HG02981 (cell line): Measurements from ENCODE around the gene RNASE13.
"Not testable (repeated sequence)": the region's sequence is repeated elsewhere in the genome, so short reads cannot be mapped to it uniquely, and the experiment has no call there.

Experiments
- ATAC-seq: cut with Tn5 transposase; IDR thresholded peaks from one replicate; pipeline ENCODE4 v1.9.1; 2021; ENCODE audit warnings: mild to moderate bottlenecking, moderate library complexity; ENCODE audit not compliant: unreplicated experiment

The RNASE13 gene

DNA sequence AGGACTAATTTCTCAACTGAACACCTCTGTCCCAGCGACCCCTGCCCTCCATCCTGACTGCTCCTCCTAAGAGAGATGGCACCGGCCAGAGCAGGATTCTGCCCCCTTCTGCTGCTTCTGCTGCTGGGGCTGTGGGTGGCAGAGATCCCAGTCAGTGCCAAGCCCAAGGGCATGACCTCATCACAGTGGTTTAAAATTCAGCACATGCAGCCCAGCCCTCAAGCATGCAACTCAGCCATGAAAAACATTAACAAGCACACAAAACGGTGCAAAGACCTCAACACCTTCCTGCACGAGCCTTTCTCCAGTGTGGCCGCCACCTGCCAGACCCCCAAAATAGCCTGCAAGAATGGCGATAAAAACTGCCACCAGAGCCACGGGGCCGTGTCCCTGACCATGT lies 8.3 kb upstream of the RNASE13 start:
- no peak for ATAC-seq

DNA sequence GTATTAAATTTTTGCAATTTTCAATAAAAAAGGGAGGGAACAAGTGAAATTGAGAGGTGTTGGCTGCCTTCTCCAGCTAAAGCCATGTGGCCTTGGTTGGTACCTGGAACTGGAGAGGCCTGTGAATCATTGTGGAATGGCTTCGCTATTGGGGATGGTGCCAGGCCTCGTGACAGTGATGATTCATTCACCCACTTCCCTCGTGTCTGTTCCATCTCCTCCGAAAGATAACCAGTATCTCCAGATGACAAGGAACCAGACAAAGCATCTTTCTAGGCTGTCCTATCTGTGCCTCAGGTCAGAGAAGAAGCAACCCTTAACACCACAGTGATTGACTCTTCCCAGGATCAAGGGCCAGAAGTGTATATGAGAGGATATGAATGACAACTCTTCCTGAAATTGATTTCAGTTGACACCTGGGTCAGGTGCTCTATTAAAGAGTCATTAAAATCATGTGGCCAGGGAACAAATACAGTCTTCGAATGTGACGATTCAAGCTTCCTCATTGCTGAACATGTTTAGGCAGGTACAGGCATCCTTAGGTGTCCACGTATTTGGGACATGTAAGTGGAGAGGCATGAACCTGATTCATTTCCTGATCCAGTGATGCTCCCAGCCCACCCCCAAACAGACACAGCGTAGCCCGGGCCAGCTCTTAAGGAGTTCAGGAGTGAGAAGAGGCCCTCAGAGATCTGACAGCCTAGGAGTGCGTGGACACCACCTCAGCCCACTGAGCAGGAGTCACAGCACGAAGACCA lies 7.2 kb upstream of the RNASE13 start, which contains the start of gene RNASE7:
Gene RNASE7 (plus strand): TSS at position 687 of the 758 bp plus-strand sequence. CDS start 631 bp downstream, outside the sequence.
- no peak for ATAC-seq

DNA sequence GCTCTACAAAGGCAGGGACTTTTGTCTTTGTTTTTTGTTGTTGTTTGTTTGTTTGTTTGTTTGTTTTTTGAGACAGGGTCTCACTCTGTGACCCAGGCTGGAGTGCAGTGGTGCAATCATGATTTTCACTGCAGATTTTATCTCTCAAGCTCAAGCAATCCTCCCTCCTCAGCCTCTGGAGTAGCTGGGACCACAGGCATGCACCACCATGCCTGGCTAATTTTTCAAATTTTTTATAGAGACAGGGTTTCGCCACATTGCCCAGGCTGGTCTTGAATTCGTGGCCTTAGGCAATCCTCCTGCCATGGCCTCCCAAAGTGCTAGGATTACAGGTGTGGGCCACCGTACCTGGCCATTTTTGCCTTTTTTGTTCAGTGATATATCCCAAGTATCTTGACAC lies 6.3 kb upstream of the RNASE13 start:
- ATAC-seq = not testable (repeated sequence)

GRCh38 chr14:21040370-21040925 lies 5.8 kb upstream of the RNASE13 start:
- no peak for ATAC-seq

DNA sequence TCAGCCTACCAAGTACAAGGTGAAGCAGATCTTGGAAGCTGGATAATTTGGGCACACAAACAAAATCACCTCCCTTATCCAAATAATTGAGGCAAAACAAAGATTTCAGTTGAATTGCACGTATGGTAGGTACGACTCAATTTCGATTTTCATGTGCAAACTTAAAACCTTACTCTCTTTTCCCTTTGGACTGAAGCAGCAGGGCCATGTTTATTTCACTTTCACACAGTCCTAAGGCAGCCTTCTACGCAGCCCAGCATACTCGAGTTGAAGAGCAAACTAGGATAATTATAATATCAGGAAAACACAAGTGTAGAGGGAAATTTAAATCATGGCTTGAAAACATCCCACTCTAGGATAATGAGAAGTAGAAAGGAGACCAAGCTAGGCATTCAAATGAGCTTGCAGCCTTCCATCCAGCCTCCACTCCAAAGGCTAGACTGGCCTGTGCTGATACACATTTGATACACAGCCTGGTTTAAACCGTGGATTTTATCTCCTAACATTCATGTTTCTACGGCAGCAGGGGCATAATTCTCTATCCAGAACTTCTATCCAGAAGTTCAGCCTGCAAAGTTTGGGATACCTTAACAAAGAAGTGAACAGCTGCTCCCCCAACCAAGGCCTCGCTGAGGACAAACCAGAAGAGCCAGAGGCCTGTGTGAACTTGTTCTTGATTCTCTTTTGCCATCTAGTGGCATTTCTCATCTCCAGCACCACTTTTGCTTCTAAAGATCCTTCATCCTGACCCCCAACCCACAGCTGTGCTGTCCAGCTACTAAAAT lies 5.2 kb upstream of the RNASE13 start:
- ATAC-seq = no peak

DNA sequence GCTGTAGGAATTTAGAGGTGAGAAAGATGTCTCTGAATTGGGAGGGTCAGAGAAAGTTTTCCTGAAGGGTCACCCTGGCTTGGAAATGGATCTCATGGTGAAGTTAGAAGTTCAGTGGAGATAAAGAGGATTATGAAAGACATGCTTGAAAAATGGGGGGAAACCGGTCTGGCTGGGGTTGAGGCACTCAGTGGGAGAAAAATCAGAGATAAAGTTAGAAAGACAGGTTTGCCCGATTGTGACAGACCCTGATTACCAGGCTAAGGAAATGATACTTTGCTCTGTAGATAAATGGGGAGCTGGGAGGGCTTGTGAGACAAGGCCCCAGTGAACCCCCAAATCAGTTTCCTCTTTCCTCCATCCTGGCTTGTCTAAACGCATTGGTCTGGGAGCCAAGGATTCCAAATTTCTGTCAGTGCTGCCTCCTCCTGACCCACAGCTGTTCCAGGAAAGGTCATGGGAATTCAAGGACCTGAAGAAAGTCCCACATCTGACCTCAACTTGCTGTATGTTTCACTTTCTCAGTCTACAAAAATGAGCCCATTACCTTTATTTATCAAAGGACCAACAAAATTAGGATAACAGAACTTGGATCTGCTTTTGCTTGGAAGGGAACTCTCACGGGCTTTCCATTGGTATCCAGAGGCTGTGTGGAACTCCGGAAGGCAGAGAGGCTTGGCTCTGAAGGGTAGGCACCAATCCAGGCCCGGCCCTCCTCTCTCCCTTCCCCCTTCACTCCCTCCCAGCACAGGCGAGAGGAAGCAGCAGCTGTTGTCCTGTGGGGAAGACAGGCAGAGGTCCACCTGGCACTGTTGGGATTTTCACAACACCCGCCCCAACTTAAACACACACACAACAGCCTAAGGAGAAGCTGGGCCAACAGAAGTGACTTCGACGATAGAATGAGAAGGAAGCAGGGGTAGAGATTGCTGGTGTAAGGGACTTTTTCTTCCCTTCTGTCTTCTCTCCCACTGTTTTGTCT lies 4.1 kb upstream of the RNASE13 start:
- ATAC-seq = no peak

DNA sequence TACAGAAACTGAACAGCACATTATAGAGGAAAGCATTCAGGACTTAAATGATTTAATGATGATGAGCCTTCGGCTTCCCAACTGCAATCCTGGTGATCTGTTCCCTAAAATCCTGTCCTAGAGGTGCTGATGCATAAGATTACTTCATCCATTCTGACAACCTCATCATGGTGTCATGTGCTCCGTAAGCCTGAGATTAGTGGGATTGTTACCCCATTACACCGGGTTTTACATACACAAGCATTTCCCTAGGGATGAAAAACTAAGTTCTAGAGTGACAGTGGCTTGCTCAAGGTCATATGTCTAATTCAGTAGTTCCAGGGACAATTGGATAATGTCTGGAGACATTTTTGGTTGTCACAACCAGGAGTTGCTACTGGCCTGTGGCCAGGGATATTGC lies 2.5 kb upstream of the RNASE13 start:
- no peak for ATAC-seq

DNA sequence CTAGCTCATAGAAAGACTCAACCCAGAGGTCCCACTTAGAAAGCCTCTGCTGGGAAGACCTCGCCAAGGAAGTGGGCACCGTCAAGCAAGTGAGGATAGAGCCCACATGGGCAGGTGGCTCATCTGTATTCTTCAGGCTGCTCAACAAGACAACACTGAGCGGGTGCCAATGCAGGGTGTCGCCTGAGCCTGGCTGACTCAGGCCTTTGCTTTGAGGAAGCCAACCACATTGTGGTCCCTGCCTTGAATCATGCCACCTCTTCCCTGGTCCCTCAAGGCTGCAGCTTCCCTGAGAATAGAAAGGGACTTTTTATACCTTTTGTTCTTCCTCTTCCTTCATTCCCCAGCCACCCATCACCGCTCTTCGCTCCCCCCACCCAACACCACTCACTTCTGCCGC lies 2.1 kb upstream of the RNASE13 start:
- no peak for ATAC-seq

DNA sequence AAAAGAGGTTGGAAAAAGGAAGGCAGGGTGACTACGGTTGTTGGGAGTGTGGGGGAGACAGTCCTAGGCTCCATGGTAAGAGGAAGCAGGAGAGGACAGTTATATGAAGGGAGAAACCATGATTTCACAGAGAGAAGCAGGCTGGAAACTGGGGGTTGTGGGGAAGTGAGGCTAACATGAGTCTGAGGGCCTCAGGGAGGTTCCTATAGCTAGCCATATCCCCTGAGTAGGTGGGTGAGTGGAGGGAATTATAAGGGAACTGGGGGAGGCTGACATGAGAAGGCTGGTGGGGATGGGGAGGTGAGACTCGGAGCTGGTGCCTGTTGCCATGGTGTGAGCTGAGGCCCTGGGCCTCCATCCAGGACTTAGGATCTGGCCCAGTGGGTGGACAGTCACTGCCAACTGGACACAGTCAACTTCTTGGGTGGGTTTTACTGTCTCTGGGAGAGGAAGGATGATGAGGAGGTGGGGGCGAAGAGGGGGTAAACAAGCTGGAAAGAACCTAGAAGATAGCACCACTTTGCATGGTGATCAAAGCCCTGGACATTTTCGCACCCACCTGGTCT lies 1.4 kb downstream of the RNASE13 start:
- ATAC-seq = no peak

GRCh38 chr14:21032326-21033132 lies 2.1 kb downstream of the RNASE13 start:
- ATAC-seq = no peak

DNA sequence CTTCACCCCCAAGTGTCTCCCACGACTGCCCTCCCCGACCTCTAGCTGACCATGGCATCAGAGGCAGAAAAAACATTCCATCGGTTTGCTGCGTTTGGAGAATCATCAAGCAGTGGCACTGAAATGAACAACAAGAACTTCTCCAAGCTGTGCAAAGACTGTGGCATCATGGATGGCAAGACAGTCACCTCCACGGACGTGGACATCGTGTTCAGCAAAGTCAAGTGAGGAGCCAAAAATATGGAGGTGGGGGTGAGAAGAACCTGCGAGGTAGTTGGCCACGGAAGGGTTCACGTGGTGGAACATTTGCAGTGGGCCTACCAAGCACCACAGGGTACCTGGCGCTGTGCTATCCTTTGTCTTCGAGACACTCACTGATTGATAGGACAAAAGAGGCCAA lies 4.1 kb downstream of the RNASE13 start:
- no peak for ATAC-seq

- ATAC-seq = no peak
Measured at GRCh38 chr14:21029917-21030316, 4.7 kb downstream of the RNASE13 start, which contains the start of gene TPPP2. Gene TPPP2, plus strand, starts transcription at chr14:21030217. Its CDS starts 365 bp downstream, at chr14:21030582.

GRCh38 chr14:21026988-21027315 lies 7.7 kb downstream of the RNASE13 start:
- ATAC-seq = no peak

DNA sequence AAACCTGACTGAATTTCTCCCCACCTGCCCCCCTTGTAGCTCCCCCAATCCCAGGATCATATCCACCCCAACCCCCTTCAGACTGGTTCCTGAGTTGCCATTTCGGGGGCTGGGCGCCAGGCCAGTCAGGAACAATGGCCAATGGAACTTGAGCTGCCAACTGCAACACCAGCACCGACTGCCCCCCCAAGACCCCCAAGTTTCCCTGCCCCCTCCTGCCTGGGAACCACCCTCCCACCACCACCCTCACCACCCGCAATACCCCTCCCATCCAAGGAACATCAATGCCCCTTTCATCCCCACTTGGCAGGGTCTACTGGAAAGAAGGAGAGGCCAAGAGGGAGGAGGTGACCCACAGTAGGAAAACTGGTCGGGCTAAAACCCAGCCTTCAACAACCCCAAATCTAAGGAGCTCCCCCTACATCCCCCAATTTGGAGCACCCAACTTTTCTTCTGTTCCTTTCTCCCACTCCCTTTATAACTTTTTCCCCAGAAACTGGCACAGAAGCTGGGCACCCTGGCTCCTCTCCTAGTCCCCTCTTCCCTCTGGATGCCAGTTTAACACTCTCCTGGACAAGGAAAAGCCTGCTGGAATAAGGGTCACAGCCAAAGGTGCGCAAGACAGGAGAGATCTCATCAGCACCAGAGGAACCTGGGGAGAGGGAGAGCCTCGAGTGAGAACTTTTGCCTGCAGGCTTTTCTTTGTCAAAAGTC lies 8.2 kb downstream of the RNASE13 start:
- no peak for ATAC-seq

DNA sequence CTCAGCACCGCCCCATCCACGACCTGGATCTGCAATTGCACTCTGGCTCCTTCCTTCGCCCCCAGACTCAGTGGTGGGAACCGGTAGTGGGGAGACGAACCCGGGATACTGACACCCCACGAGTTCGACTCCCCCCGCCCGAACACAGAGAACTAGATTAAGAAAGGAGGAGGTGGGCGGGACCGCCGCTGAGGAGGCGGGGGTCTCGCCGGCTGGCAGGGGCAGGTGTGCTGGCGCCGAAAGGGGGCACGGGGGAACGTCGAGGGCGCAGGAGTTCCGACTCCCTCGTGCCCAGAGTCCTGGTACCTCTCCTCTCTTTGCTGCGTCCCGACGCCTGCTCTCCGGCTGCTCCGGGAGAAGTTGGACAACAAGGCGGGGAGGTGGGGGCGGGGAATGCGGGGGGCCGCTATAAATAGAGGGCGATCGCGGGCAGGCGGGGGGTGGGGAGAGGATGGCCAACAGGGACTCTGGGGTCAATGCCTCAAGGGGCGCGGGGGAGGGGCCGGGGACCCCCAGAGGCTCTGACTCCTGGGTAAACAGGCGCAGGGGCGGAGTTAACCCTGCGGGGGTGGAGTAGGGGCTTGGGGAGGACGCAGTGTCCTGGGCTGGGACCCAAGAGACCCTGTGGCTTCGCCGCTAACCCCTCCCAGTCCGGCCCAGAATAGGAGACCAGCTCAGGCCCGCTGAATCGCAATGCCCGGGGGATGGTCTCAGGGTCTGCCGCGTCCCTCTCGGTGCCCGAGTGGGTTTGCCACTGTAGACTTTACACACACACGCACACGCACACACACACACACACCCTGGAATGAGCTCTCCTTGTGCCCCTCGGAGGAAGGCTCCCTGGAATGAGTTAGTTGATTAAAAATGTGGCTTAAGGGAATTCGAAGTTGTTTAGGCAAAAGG lies 9.0 kb downstream of the RNASE13 start:
- ATAC-seq = no peak

- ATAC-seq = no peak
Measured at GRCh38 chr14:21024585-21025370, 9.8 kb downstream of the RNASE13 start, which contains the start of gene NDRG2. Gene NDRG2, minus strand, starts transcription at chr14:21025061. Its CDS starts 1,746 bp downstream, at chr14:21023315.
